Measurements from ENCODE around the gene PHLDB2. TPM values are rescaled to one million over a fixed set of nuclear protein-coding genes. Genes with fewer than 3 reads are reported as not detected.

The PHLDB2 gene
- total RNA-seq, 2 experiments from 2014 or later: 1.2 to 2.4 TPM

DNA sequence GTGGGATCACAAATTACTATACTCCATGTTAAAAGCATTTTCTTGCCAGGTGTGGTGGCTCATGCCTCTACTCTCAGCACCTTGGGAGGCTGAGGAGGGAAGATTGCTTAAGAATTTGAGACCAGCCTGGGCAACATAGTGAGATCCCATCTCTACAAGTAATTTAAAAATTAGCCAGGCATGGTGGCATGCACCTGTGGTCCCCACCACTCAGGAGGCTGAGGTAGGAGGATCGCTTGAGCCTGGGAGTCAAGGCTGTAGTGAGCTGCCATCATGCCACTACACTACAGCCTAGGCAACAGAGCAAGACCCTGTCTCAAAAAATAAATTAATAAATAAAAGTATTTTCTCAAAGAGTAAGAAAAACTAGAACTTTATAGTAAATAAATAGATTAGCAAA is 96.8 kb downstream of the PHLDB2 start:
- Mint-ChIP-seq H3K27ac (no peak overlapping the region), H3K36me3 (ENCODE audit: low read depth) (no peaks in the 10 kb centered on the region), H3K4me1 (ENCODE audit: low read depth) (no peaks in the 10 kb centered on the region), H3K4me3 (no peak overlapping the region), H3K27me3 (no peaks in the 10 kb centered on the region), H3K9me3 (no peaks in the 10 kb centered on the region)
- ChIA-PET CTCF (interaction anchor here (1.6 to 6.7 kb wide), 2 partner anchors 12 to 239 kb away, joined by 4 to 27 read pairs; no protein-coding TSS in a partner anchor), POLR2A (no interaction called here)
- DNase-seq (no peak), ATAC-seq (no peak)
- TF ChIP-seq, protein P1, sequence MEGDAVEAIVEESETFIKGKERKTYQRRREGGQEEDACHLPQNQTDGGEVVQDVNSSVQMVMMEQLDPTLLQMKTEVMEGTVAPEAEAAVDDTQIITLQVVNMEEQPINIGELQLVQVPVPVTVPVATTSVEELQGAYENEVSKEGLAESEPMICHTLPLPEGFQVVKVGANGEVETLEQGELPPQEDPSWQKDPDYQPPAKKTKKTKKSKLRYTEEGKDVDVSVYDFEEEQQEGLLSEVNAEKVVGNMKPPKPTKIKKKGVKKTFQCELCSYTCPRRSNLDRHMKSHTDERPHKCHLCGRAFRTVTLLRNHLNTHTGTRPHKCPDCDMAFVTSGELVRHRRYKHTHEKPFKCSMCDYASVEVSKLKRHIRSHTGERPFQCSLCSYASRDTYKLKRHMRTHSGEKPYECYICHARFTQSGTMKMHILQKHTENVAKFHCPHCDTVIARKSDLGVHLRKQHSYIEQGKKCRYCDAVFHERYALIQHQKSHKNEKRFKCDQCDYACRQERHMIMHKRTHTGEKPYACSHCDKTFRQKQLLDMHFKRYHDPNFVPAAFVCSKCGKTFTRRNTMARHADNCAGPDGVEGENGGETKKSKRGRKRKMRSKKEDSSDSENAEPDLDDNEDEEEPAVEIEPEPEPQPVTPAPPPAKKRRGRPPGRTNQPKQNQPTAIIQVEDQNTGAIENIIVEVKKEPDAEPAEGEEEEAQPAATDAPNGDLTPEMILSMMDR (IDR thresholded peaks at IDR 0.05): no peak
- intact Hi-C loops (cut with micrococcal nuclease): no loop called here

DNA sequence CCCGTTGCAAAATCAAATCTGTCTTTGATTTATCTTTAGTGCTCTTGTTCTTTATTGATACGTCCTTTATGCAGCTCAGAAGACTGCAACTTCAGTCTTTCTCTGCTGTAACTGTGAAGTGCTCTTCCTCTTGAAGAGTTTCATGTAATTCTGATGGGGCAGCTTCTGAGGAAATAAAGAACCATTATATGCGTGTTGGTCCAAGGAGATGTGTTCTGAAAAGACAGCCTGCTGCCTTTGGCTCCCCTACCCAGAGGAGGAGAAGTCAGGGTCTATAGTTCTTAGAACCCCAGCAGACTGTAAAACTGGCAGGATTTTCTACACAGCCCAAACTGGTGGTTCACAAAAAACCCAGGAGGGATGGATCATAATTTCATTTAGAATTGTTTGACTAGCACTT is 97.4 kb downstream of the PHLDB2 start:
- POLR2A ChIA-PET: no interaction called here
- TF ChIP-seq, protein P1 (IDR thresholded peaks at IDR 0.05): no peak
- no peak for DNase-seq
- CTCF ChIA-PET: interaction anchor here (1.3 to 6.7 kb wide), 3 partner anchors 11 to 240 kb away, joined by 3 to 27 read pairs (median 6); no protein-coding TSS in a partner anchor
- no peak for ATAC-seq
- intact Hi-C loops (cut with micrococcal nuclease): no loop called here
- Mint-ChIP-seq H3K27ac (no peak overlapping the region), H3K9me3 (no peaks in the 10 kb centered on the region), H3K4me1 (ENCODE audit: low read depth) (no peaks in the 10 kb centered on the region), H3K36me3 (ENCODE audit: low read depth) (no peaks in the 10 kb centered on the region), H3K27me3 (no peaks in the 10 kb centered on the region), H3K4me3 (no peak overlapping the region)

DNA sequence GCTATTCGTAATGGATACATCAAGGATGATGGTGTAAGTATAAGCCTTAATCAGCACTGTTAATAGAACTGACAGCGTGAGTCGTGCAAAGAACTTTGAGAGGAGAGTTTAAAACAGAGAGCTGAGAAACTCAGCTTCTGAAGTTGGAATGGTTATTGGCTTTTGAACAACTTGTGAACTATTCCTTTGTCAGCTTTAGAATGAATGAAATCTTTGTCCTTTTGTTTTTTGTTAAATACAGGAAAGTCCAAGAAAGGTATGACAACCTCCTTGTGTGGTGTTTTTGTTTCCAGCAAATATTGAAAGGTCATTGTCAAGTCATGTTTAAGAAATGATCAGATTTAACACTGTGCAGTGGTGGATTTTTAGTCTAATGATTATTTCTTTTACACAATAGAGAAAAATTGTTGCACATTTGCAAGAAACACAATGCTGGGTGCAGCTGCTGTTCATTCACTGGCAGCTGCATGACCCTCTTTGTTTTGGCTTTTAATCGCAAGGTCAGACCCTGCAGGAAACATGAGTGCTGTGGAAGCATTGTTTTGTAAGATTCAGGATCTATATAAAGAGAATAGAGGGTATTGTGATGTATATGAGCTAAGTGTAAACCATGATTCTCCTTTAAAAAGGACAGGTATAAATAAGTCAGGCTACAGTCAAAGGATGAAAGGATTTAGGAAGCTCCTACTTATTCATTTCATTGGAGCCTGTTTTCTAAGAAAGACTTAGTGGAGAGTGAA is 98.1 kb downstream of the PHLDB2 start:
- no peak overlapping the region for H3K27ac Mint-ChIP-seq
- H3K27me3 Mint-ChIP-seq: no peaks in the 10 kb centered on the region
- TF ChIP-seq, protein P1 (IDR thresholded peaks at IDR 0.05): no peak
- DNase-seq (no peak), ATAC-seq (no peak)
- ChIA-PET POLR2A (no interaction called here), CTCF (interaction anchor here (1.3 to 6.7 kb wide), 3 partner anchors 11 to 241 kb away, joined by 3 to 27 read pairs (median 6); no protein-coding TSS in a partner anchor)
- intact Hi-C loops (cut with micrococcal nuclease): no loop called here
- no peak overlapping the region for H3K4me3 Mint-ChIP-seq
- H3K36me3 Mint-ChIP-seq (ENCODE audit: low read depth): no peaks in the 10 kb centered on the region
- no peaks in the 10 kb centered on the region for H3K4me1 Mint-ChIP-seq (ENCODE audit: low read depth)
- no peaks in the 10 kb centered on the region for H3K9me3 Mint-ChIP-seq

DNA sequence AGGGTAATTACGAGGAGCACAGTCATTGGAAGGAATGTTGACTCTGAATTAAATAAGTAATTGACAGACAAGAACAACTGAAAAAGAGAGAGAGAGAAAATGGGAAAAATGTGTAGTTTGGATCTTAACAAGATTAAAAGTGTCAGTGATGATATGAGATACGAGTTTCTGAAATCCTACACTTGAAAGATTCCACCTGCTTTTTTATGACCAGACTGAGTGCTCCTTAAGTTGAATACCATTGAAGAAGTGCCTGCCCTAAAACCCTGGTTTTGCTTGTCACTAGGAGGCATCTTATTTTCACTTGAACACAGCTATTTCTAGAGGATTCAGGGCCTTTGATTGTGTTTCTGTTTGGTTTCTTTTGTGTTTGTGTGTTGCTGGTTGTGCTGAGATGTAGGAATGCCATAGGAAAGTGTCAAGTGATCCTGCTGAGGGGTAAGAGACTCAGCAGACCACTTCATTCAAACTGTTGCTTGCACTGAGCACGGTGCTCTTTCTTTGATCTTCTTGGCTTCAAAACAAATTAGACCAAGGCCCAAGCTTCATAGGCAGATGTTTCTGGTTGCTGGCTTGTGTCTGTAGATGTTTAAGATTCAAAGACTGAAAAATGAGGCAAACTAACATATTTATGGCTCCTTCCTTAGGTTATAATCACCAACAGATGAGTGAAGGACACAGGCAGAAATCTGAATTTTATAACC is 102.5 kb downstream of the PHLDB2 start:
- Mint-ChIP-seq H3K4me1 (ENCODE audit: low read depth) (peaks cover 15% of the 10 kb centered on the region), H3K27ac (no peak overlapping the region), H3K27me3 (no peaks in the 10 kb centered on the region), H3K9me3 (no peaks in the 10 kb centered on the region), H3K36me3 (ENCODE audit: low read depth) (no peaks in the 10 kb centered on the region), H3K4me3 (no peak overlapping the region)
- TF ChIP-seq, protein P1 (IDR thresholded peaks at IDR 0.05): no peak
- CTCF ChIA-PET: interaction anchor here (0.6 to 16.4 kb wide), 7 partner anchors 13 to 243 kb away, joined by 3 to 318 read pairs (median 3); no protein-coding TSS in a partner anchor
- POLR2A ChIA-PET: interaction anchor here (1.7 kb wide), 1 partner anchor 18 kb away, joined by 4 read pairs; the partner anchor contains the start of gene ABHD10
- DNase-seq (no peak), ATAC-seq (no peak)
- intact Hi-C loops (cut with micrococcal nuclease): no loop called here

DNA sequence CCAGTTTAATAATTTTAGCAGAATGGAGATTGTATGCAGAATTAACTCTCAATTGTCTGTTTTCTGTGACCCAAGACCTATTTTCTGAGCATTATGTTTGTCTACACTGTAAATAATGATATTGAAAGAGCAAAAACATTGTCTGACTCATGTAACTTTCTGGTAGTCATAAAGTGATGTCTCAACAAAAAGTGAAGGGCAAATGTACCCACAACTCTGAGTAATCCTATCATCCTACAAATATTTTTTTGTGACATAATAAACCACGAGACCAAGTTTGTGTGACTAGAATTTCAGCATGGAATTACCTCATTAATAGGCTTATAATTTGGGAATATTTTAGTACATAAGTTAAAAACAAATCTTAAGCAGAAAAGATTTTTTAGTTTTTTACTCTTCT is 104.4 kb downstream of the PHLDB2 start:
- TF ChIP-seq, protein P1 (IDR thresholded peaks at IDR 0.05): no peak
- intact Hi-C loops (cut with micrococcal nuclease): no loop called here
- Mint-ChIP-seq H3K36me3 (ENCODE audit: low read depth) (no peaks in the 10 kb centered on the region), H3K9me3 (no peaks in the 10 kb centered on the region), H3K4me3 (no peak overlapping the region), H3K27me3 (no peaks in the 10 kb centered on the region), H3K27ac (no peak overlapping the region), H3K4me1 (ENCODE audit: low read depth) (peaks cover 20% of the 10 kb centered on the region)
- ChIA-PET POLR2A (no interaction called here), CTCF (interaction anchor here (1.9 to 16.4 kb wide), 2 partner anchors 50 to 244 kb away, joined by 8 to 318 read pairs; no protein-coding TSS in a partner anchor)
- ATAC-seq (peak; percentile 59), DNase-seq (no peak)

Data from activated CD8-positive, alpha-beta T cell treated with anti-CD3 and anti-CD28 coated beads for 36 hours (primary cell).